PFSK-1 (cell line): ENCODE results near the gene RAX2.

Source experiments
- FOXP2 ChIP-seq: optimal IDR thresholded peaks from 2 replicates; pipeline ENCODE3; 2011; ENCODE audit warnings: borderline replicate concordance, control low read depth, inconsistent platforms; ENCODE audit not compliant: insufficient read depth; ENCODE audit errors: extremely low read length, extremely low read depth
- POLR2AphosphoS5 ChIP-seq: IDR thresholded peaks from 2 replicates; pipeline ENCODE4 v1.6.1; 2012; ENCODE audit warnings: low read depth, mild to moderate bottlenecking, control low read depth, low read length, moderate library complexity
- SIN3A ChIP-seq: IDR thresholded peaks from 2 replicates; pipeline ENCODE4 v1.6.1; 2012; ENCODE audit warnings: mild to moderate bottlenecking, low read length, moderate library complexity, borderline replicate concordance; ENCODE audit not compliant: insufficient read depth
- TAF1 ChIP-seq: IDR thresholded peaks from 2 replicates; pipeline ENCODE4 v1.6.1; 2012; ENCODE audit warnings: low read length, control low read depth, borderline replicate concordance; ENCODE audit not compliant: insufficient read depth
- TF ChIP-seq, protein P1 (sequence below), 2 experiments: IDR thresholded peaks; 2 replicates each; pipeline versions ENCODE4 v1.6.1 to v1.8.0; 2011 to 2012; ENCODE audit warnings: low read depth in 2 of 2, low read length in 2 of 2, control low read depth in 1 of 2, inconsistent platforms in 1 of 2, mild to moderate bottlenecking in 1 of 2, moderate library complexity in 1 of 2; ENCODE audit not compliant: insufficient read depth in 1 of 2

RAX2 gene

DNA sequence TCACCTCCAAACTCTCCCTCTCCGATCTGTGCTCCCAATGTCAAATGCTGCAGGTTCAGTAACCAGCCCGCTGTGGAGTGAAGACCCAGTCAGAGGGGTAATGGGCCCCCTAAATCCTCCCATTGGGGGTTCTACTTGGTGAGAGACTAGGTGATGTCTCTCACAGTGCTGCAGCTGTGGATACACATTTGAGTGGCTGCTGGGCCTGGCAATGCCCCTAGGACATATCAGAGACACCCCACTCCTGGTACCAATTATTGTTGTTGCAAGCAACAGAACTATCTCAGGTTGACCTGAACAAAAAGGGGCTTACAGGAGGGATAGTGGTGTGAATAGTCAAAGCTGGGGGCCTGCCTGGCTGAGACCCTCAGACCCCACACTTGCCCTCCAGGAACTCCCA, 9.6 kb upstream of the RAX2 start:
- no peak for TF ChIP-seq POLR2AphosphoS5
- no peak for TF ChIP-seq TAF1
- TF ChIP-seq SIN3A, result no peak
- TF ChIP-seq, protein P1, sequence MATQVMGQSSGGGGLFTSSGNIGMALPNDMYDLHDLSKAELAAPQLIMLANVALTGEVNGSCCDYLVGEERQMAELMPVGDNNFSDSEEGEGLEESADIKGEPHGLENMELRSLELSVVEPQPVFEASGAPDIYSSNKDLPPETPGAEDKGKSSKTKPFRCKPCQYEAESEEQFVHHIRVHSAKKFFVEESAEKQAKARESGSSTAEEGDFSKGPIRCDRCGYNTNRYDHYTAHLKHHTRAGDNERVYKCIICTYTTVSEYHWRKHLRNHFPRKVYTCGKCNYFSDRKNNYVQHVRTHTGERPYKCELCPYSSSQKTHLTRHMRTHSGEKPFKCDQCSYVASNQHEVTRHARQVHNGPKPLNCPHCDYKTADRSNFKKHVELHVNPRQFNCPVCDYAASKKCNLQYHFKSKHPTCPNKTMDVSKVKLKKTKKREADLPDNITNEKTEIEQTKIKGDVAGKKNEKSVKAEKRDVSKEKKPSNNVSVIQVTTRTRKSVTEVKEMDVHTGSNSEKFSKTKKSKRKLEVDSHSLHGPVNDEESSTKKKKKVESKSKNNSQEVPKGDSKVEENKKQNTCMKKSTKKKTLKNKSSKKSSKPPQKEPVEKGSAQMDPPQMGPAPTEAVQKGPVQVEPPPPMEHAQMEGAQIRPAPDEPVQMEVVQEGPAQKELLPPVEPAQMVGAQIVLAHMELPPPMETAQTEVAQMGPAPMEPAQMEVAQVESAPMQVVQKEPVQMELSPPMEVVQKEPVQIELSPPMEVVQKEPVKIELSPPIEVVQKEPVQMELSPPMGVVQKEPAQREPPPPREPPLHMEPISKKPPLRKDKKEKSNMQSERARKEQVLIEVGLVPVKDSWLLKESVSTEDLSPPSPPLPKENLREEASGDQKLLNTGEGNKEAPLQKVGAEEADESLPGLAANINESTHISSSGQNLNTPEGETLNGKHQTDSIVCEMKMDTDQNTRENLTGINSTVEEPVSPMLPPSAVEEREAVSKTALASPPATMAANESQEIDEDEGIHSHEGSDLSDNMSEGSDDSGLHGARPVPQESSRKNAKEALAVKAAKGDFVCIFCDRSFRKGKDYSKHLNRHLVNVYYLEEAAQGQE (IDR thresholded peaks at IDR 0.05; ENCODE audit: insufficient read depth in 1 of 2, low read depth in 2 of 2, low read length in 2 of 2), result no peak
- no peak for TF ChIP-seq FOXP2

DNA sequence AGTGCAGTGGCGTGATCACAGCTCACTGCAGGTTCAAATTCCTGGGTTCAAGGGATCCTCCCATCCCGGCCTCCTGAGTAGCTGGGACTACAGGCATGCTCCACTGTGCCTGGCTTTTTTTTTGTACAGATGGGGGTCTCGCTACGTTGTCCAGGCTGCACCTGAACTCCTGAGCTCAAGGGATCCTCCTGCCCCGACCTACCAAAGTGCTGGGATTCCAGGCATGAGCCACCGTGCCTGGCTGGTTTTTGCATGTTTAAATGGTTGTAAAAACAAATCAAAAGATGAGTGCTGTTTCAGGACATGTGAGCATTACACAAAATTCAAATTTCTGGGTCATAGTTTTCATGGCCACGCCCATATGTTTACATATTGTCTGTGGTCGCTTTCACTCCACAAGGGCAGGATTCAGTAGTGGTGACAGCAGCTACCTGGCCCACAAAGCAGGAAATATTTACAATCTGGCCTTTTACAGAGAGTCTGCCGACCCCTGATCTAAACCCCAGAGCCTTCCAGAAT, 8.8 kb upstream of the RAX2 start:
- no peak for TF ChIP-seq TAF1

DNA sequence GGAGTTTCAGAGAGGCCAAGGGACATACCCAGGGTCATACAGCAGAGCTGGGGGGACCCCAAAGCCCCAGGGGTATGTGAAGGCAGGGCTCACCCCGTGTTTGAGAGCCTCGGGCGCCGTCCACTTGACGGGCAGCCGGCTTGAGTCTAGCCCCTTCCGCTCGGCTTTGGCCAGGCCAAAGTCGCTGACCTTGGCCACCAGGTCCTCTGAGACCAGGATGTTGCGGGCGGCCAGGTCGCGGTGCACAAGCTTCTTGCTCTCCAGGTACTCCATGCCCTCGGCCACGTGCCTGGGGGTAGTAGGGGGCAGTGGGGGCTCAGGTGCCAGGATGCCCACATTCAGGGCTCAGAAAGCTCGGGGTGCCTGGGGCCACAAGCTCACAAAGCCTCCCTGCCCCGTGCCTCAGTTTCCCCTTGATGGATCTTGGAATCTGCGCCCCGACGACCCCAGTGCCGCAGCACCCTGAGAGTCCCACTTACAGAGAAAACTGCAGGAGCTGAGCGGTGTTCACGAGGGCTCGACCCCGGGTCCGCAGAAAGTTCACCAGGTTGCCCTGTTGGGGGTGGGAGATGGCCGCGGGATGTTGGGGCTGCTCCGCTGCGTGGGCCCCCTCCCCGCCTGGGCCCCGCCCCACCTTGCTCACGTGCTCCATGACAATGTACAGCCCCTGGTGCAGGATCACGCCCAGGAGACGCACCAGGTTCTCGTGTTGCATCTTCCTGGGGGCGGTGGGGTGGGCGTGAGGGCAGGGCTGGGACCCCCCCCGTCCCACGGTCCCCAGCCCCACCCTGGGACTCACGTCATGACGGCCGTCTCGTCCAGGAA, 7.1 kb upstream of the RAX2 start:
- TF ChIP-seq FOXP2 (no peak), POLR2AphosphoS5 (no peak), SIN3A (no peak), TAF1 (no peak)
- TF ChIP-seq, protein P1 (IDR thresholded peaks at IDR 0.05; ENCODE audit: insufficient read depth in 1 of 2, low read depth in 2 of 2, low read length in 2 of 2), result no peak

DNA sequence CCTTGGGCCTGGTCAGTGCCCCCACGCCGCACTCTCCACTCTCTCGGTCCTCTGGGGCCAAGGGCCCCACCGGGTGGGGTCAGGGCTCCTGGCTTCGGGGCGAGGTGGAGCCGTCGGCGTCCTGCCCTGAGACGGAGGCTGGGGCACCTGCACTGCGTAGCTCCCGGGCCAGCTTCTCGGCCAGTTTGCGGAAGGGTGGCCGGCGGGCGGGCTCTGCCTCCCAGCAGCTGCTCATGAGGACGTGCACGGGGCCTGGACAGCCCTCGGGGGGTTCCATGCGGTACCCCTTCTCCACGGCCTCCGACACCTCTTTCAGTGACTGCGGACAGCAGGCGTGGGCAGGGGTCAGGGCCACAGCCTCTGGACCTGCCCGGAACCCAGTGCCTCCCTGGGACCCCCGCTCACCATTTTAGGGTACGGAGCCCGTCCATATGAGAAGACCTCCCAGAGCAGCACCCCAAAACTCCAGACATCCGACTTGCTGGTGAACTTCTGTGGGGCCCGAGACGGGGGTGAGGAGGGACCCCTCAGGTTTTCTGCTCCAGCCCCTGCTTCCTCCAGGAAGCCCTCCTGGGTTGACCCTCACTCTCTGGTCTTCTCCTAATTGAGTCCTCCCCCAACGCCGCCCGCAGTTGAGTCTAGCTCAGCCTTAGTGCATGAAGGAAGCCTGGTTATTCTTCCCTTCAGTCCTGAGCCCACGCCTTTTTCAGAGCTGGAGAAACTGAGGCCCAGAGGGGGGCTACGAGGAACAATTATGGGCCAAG, 6.3 kb upstream of the RAX2 start:
- TF ChIP-seq, protein P1 (IDR thresholded peaks at IDR 0.05; ENCODE audit: insufficient read depth in 1 of 2, low read depth in 2 of 2, low read length in 2 of 2), result no peak
- TF ChIP-seq POLR2AphosphoS5 (no peak), SIN3A (no peak), TAF1 (no peak), FOXP2 (no peak)

DNA sequence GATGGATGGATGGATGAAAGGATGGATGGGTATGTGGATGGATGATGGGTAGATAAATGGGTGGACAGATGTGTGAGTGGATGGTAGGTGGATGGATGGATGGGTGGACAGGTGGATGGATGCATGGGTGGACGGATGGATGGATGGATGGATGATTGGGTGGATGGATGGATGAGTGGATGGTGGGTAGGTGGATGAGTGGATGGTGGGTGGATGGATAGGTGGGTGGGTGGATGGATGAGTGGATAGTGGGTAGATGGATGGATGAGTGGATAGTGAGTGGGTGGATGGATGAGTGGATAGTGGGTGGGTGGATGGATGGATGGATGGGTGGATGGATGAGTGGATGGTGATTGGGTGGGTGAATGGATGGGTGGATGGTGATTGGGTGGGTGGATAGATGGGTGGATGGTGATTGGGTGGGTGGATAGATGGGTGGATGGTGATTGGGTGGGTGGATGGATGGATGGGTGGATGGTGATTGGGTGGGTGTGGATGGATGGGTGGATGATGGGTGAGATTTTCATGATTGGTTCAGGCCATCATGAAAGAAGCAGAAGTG, 4.5 kb upstream of the RAX2 start:
- TF ChIP-seq, protein P1 (IDR thresholded peaks at IDR 0.05; ENCODE audit: insufficient read depth in 1 of 2, low read depth in 2 of 2, low read length in 2 of 2), result no peak
- TF ChIP-seq TAF1 (no peak), SIN3A (no peak), FOXP2 (no peak), POLR2AphosphoS5 (no peak)
